Measurements from ENCODE around the gene CLNK. TPM values are rescaled to one million over a fixed set of nuclear protein-coding genes. Genes with fewer than 3 reads are reported as not detected.

CLNK gene
- total and polyA plus RNA-seq, 2 of the 13 experiments (the other 11 are each of a cell fraction or from before 2014, with no cell fraction given) = not detected

GRCh38 chr4:10496200-10496599, 188.4 kb downstream of the CLNK start:
- FAIRE-seq = no peak

GRCh38 chr4:10495651-10496050, 188.9 kb downstream of the CLNK start:
- no peak for ATAC-seq
- TF ChIP-seq ETV5 (CRISPR knock-in tag; IDR thresholded peaks at IDR 0.05; ENCODE audit: borderline replicate concordance) (no peak), REXO4 (CRISPR knock-in tag; IDR thresholded peaks at IDR 0.05; ENCODE audit: borderline replicate concordance) (no peak), RAD51 (IDR thresholded peaks at IDR 0.05; ENCODE audit: borderline replicate concordance) (peak; percentile 99), FOXA1 (IDR thresholded peaks at IDR 0.05) (no peak), FOXA1 (CRISPR knock-in tag; IDR thresholded peaks at IDR 0.05) (no peak), KDM5B (CRISPR knock-in tag; IDR thresholded peaks at IDR 0.05; ENCODE audit: borderline replicate concordance) (no peak), SRSF1 (optimal IDR thresholded peaks at IDR 0.05; ENCODE audit: low read depth, low read length) (no peak), SNAPC2 (CRISPR knock-in tag; IDR thresholded peaks at IDR 0.05) (no peak), ZBTB8A (CRISPR knock-in tag; IDR thresholded peaks at IDR 0.05; ENCODE audit: borderline replicate concordance, low read depth) (no peak), HNRNPL (IDR thresholded peaks at IDR 0.05; ENCODE audit: low read depth, low read length) (no peak), NR3C1 (CRISPR knock-in tag; IDR thresholded peaks at IDR 0.05) (no peak), LCORL (IDR thresholded peaks at IDR 0.05) (peak; percentile 66), LCORL (CRISPR knock-in tag; IDR thresholded peaks at IDR 0.05) (no peak), JUNB (CRISPR knock-in tag; IDR thresholded peaks at IDR 0.05; ENCODE audit: borderline replicate concordance) (no peak), ZNF841 (CRISPR knock-in tag; IDR thresholded peaks at IDR 0.05; ENCODE audit: borderline replicate concordance) (no peak)
- TF ChIP-seq, protein P1, sequence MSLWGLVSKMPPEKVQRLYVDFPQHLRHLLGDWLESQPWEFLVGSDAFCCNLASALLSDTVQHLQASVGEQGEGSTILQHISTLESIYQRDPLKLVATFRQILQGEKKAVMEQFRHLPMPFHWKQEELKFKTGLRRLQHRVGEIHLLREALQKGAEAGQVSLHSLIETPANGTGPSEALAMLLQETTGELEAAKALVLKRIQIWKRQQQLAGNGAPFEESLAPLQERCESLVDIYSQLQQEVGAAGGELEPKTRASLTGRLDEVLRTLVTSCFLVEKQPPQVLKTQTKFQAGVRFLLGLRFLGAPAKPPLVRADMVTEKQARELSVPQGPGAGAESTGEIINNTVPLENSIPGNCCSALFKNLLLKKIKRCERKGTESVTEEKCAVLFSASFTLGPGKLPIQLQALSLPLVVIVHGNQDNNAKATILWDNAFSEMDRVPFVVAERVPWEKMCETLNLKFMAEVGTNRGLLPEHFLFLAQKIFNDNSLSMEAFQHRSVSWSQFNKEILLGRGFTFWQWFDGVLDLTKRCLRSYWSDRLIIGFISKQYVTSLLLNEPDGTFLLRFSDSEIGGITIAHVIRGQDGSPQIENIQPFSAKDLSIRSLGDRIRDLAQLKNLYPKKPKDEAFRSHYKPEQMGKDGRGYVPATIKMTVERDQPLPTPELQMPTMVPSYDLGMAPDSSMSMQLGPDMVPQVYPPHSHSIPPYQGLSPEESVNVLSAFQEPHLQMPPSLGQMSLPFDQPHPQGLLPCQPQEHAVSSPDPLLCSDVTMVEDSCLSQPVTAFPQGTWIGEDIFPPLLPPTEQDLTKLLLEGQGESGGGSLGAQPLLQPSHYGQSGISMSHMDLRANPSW (CRISPR knock-in tag; IDR thresholded peaks at IDR 0.05; ENCODE audit: borderline replicate concordance) = no peak

More at GRCh38 chr4:10496200-10496599, 188.4 kb downstream of the CLNK start:
- TF ChIP-seq KAT8 (CRISPR knock-in tag; IDR thresholded peaks at IDR 0.05) = no peak
- TF ChIP-seq ZBTB21 (CRISPR knock-in tag; IDR thresholded peaks at IDR 0.05) = no peak
- Histone ChIP-seq H3K4me2 (ENCODE audit: low read depth, low read length) (no peak overlapping the region), H3K27me3 (ENCODE audit: control insufficient read depth in 1 of 2, insufficient read depth in 2 of 2, low read length in 2 of 2) (peaks cover 2 to 10% of the 10 kb centered on the region in 2 experiments; a peak in 4 of 5 replicates), H3K4me3 (replicated peaks in 1 of 3; ENCODE audit: insufficient read depth in 1 of 3, low read depth in 2 of 3, low read length in 3 of 3) (no peak overlapping the region), H2AFZ (ENCODE audit: low read length) (no peak overlapping the region), H3K4me1 (ENCODE audit: insufficient read depth, low read length) (no peaks in the 10 kb centered on the region), H3K9me3 (ENCODE audit: low read length) (no peaks in the 10 kb centered on the region), H3K36me3 (replicated peaks in 1 of 2; ENCODE audit: control insufficient read depth in 1 of 2, insufficient read depth in 2 of 2, low read length in 2 of 2) (no peaks in the 10 kb centered on the region), H4K20me1 (ENCODE audit: insufficient read depth, low read length) (no peaks in the 10 kb centered on the region), H3K9ac (ENCODE audit: insufficient read depth, low read depth, low read length) (no peak overlapping the region), H3K79me2 (ENCODE audit: insufficient read depth, low read length) (no peaks in the 10 kb centered on the region), H3K27ac (ENCODE audit: extremely low read length, insufficient read depth, low read length) (no peak overlapping the region)
- intact Hi-C loops (cut with micrococcal nuclease; ENCODE audit: unreplicated experiment) = no loop called here
- CTCF ChIA-PET (ENCODE audit: low intra/inter-chr PET ratio, low total read pairs) = no interaction called here
- in situ Hi-C loops (cut with HindIII; ENCODE audit: extremely low pct_ligation_motif_present, low pct_unique_long_range_greater_than_20kb) = no loop called here
- BruUV-seq (replicated peaks) = no TSS peak
- no peak for ATAC-seq
- DNase-seq (ENCODE audit: low spot score) = no peak
- POLR2A ChIA-PET = no interaction called here
- 3% methylated on average over 4 of the region's 4 CpGs for WGBS (ENCODE audit: low lambda C conversion rate)

More at GRCh38 chr4:10495651-10496050, 188.9 kb downstream of the CLNK start:
- WGBS (ENCODE audit: low lambda C conversion rate) = 32% methylated on average over 8 of the region's 8 CpGs
- Histone ChIP-seq H3K9ac (ENCODE audit: insufficient read depth, low read depth, low read length) (no peak overlapping the region), H3K4me1 (ENCODE audit: insufficient read depth, low read length) (no peaks in the 10 kb centered on the region), H2AFZ (ENCODE audit: low read length) (no peak overlapping the region), H3K27me3 (ENCODE audit: control insufficient read depth in 1 of 2, insufficient read depth in 2 of 2, low read length in 2 of 2) (peaks cover 2 to 10% of the 10 kb centered on the region in 2 experiments; a peak in 4 of 5 replicates), H3K9me3 (ENCODE audit: low read length) (no peaks in the 10 kb centered on the region), H3K36me3 (replicated peaks in 1 of 2; ENCODE audit: control insufficient read depth in 1 of 2, insufficient read depth in 2 of 2, low read length in 2 of 2) (no peaks in the 10 kb centered on the region), H3K79me2 (ENCODE audit: insufficient read depth, low read length) (no peaks in the 10 kb centered on the region), H3K4me3 (replicated peaks in 1 of 3; ENCODE audit: insufficient read depth in 1 of 3, low read depth in 2 of 3, low read length in 3 of 3) (no peak overlapping the region), H3K27ac (ENCODE audit: extremely low read length, insufficient read depth, low read length) (no peak overlapping the region), H4K20me1 (ENCODE audit: insufficient read depth, low read length) (no peaks in the 10 kb centered on the region), H3K4me2 (ENCODE audit: low read depth, low read length) (no peak overlapping the region)
- in situ Hi-C loops (cut with HindIII; ENCODE audit: extremely low pct_ligation_motif_present, low pct_unique_long_range_greater_than_20kb) = no loop called here
- intact Hi-C loops (cut with micrococcal nuclease; ENCODE audit: unreplicated experiment) = no loop called here
- ChIA-PET CTCF (ENCODE audit: low intra/inter-chr PET ratio, low total read pairs) (no interaction called here), POLR2A (no interaction called here)
- no TSS peak for BruUV-seq (replicated peaks)
- DNase-seq (ENCODE audit: low spot score) (no peak), FAIRE-seq (no peak)
